H9 (cell line): ENCODE data around the gene SH3RF3. TPM values are rescaled to one million over a fixed set of nuclear protein-coding genes. Genes with fewer than 3 reads are reported as not detected.

ENCODE experiments used
- DNase-seq: peaks from one replicate; pipeline ENCODE4 v3.0.0-alpha.2; 2017
- H2AFZ ChIP-seq: one replicate; pipeline ENCODE4 v1.6.1; 2013; ENCODE audit warnings: mild to moderate bottlenecking, low read length, control low read depth, moderate library complexity
- H2AK5ac ChIP-seq: 2 replicates; pipeline ENCODE4 v1.6.1; 2013; ENCODE audit warnings: low read length, control low read depth, mixed read lengths; ENCODE audit not compliant: insufficient read length
- H2BK120ac ChIP-seq: one replicate; pipeline ENCODE4 v1.6.1; 2013; ENCODE audit warnings: low read depth, mild to moderate bottlenecking, low read length, control low read depth, inconsistent platforms; ENCODE audit not compliant: poor library complexity, severe bottlenecking
- H2BK12ac ChIP-seq: 2 replicates; pipeline ENCODE4 v1.6.1; 2013; ENCODE audit warnings: low read length, control low read depth, mixed read lengths, low read depth; ENCODE audit not compliant: insufficient read length
- H2BK15ac ChIP-seq: 2 replicates; pipeline ENCODE4 v1.6.1; 2013; ENCODE audit warnings: low read depth, low read length, control low read depth
- H2BK20ac ChIP-seq: one replicate; pipeline ENCODE4 v1.6.1; 2013; ENCODE audit warnings: low read depth, mild to moderate bottlenecking, low read length, control low read depth, inconsistent platforms; ENCODE audit not compliant: poor library complexity, severe bottlenecking
- H2BK5ac ChIP-seq: 2 replicates; pipeline ENCODE4 v1.6.1; 2013; ENCODE audit warnings: low read length, control low read depth, mixed read lengths; ENCODE audit not compliant: insufficient read length
- H3K14ac ChIP-seq: 2 replicates; pipeline ENCODE4 v1.6.1; 2013; ENCODE audit warnings: low read length, control low read depth; ENCODE audit not compliant: insufficient read depth
- H3K18ac ChIP-seq: 2 replicates; pipeline ENCODE4 v1.6.1; 2013; ENCODE audit warnings: low read depth, mild to moderate bottlenecking, mixed read lengths, low read length, control low read depth; ENCODE audit not compliant: insufficient read length
- H3K23ac ChIP-seq: 2 replicates; pipeline ENCODE4 v1.6.1; 2013; ENCODE audit warnings: low read length, control low read depth, mixed read lengths, low read depth; ENCODE audit not compliant: insufficient read length
- H3K23me2 ChIP-seq: 2 replicates; pipeline ENCODE4 v1.6.1; 2013; ENCODE audit warnings: low read depth, mild to moderate bottlenecking, mixed read lengths, low read length, control low read depth; ENCODE audit not compliant: insufficient read length, poor library complexity, severe bottlenecking
- H3K27ac ChIP-seq: 2 replicates; pipeline ENCODE4 v1.5.1; 2013; ENCODE audit warnings: low read length, control low read depth, mixed read lengths, low read depth; ENCODE audit not compliant: insufficient read length
- H3K27me3 ChIP-seq: 2 replicates; pipeline ENCODE4 v1.6.1; 2013; ENCODE audit warnings: low read length, control low read depth, inconsistent platforms; ENCODE audit not compliant: insufficient read depth
- H3K4ac ChIP-seq: 2 replicates; pipeline ENCODE4 v1.6.1; 2013; ENCODE audit warnings: low read depth, mild to moderate bottlenecking, control low read depth, inconsistent platforms, low read length, moderate library complexity
- H3K4me1 ChIP-seq: 2 replicates; pipeline ENCODE4 v1.6.1; 2013; ENCODE audit warnings: low read length, control low read depth, inconsistent platforms; ENCODE audit not compliant: insufficient read depth
- H3K4me2 ChIP-seq: 2 replicates; pipeline ENCODE4 v1.6.1; 2013; ENCODE audit warnings: low read length, control low read depth, mixed read lengths; ENCODE audit not compliant: insufficient read length, insufficient read depth
- H3K56ac ChIP-seq: 2 replicates; pipeline ENCODE4 v1.6.1; 2013; ENCODE audit warnings: low read depth, mild to moderate bottlenecking, mixed read lengths, low read length, control low read depth; ENCODE audit not compliant: insufficient read length
- H3K79me1 ChIP-seq: 2 replicates; pipeline ENCODE4 v1.6.1; 2013; ENCODE audit warnings: low read depth, mild to moderate bottlenecking, moderate library complexity, low read length, control low read depth, inconsistent platforms; ENCODE audit not compliant: insufficient read depth, poor library complexity, severe bottlenecking
- H3K79me2 ChIP-seq: 2 replicates; pipeline ENCODE4 v1.6.1; 2013; ENCODE audit warnings: low read length, control low read depth, inconsistent platforms; ENCODE audit not compliant: insufficient read depth
- H3K9ac ChIP-seq: 2 replicates; pipeline ENCODE4 v1.6.1; 2013; ENCODE audit warnings: low read length, control low read depth, mixed read lengths; ENCODE audit not compliant: insufficient read length; ENCODE audit errors: extremely low read depth
- H3K9me3 ChIP-seq: one replicate; pipeline ENCODE4 v1.6.1; 2013; ENCODE audit warnings: low read depth, low read length, inconsistent platforms; ENCODE audit not compliant: control insufficient read depth
- H3T11ph ChIP-seq: one replicate; pipeline ENCODE4 v1.6.1; 2013; ENCODE audit warnings: mild to moderate bottlenecking, low read length, control low read depth, inconsistent platforms
- H4K20me1 ChIP-seq: one replicate; pipeline ENCODE4 v1.6.1; 2013; ENCODE audit not compliant: control insufficient read depth, insufficient read length, insufficient read depth
- H4K5ac ChIP-seq: 2 replicates; pipeline ENCODE4 v1.6.1; 2013; ENCODE audit warnings: low read depth, mild to moderate bottlenecking, mixed read lengths, low read length, control low read depth; ENCODE audit not compliant: insufficient read length
- H4K8ac ChIP-seq: replicated peaks from 2 replicates; pipeline ENCODE4 v1.6.1; 2013; ENCODE audit warnings: low read length, control low read depth, mixed read lengths, low read depth; ENCODE audit not compliant: insufficient read length
- H4K91ac ChIP-seq: 2 replicates; pipeline ENCODE4 v1.6.1; 2013; ENCODE audit warnings: low read depth, mild to moderate bottlenecking, moderate library complexity, mixed read lengths, low read length, control low read depth; ENCODE audit not compliant: insufficient read length
- H3K27ac Mint-ChIP-seq, 3 experiments: 2 replicates in 2 of 3; 3 replicates in 1 of 3; pipeline ENCODE4 v1.8.0; 2020 to 2021; ENCODE audit warnings: mixed read lengths in 3 of 3, mild to moderate bottlenecking in 1 of 3, moderate library complexity in 1 of 3
- H3K27me3 Mint-ChIP-seq: 2 replicates; pipeline ENCODE4 v1.8.0; 2021; ENCODE audit warnings: low read depth, mild to moderate bottlenecking, moderate library complexity, mixed read lengths
- H3K36me3 Mint-ChIP-seq, 3 experiments: 2 replicates in 2 of 3; 3 replicates in 1 of 3; pipeline ENCODE4 v1.8.0; 2020 to 2021; ENCODE audit warnings: low read depth in 3 of 3, mixed read lengths in 3 of 3; ENCODE audit not compliant: insufficient read depth in 1 of 3
- H3K4me1 Mint-ChIP-seq, 2 experiments: 2 replicates each; pipeline ENCODE4 v1.8.0; 2020; ENCODE audit warnings: mixed read lengths in 2 of 2
- H3K4me3 Mint-ChIP-seq, 2 experiments: 2 replicates in 1 of 2; 3 replicates in 1 of 2; pipeline ENCODE4 v1.8.0; 2020 to 2021; ENCODE audit warnings: mild to moderate bottlenecking in 2 of 2, mixed read lengths in 2 of 2, moderate library complexity in 1 of 2
- H3K9me3 Mint-ChIP-seq, 2 experiments: 2 replicates in 1 of 2; 3 replicates in 1 of 2; pipeline ENCODE4 v1.8.0; 2020; ENCODE audit warnings: mild to moderate bottlenecking in 2 of 2, mixed read lengths in 2 of 2, moderate library complexity in 1 of 2
- WGBS: extraction: QIAGEN DNeasy Blood & Tissue Kit; methylation state at CpG from one replicate; pipeline ENCODE4 v1.1.7; 2013; ENCODE audit warnings: missing lambda C conversion rate, low lambda C conversion rate, mixed read lengths; ENCODE audit not compliant: insufficient read length; ENCODE audit errors: extremely low coverage; 5-methylcytosine and 5-hydroxymethylcytosine counted together
- total RNA-seq: library from RNA; stranded (reverse); gene quantifications from 2 replicates; pipeline ENCODE4 v1.2.1, GENCODE V29; 2021
- TF ChIP-seq, protein P1 (sequence below): fragments of 200-600 bp; sonication (generic); conservative IDR thresholded peaks from 3 replicates; pipeline ENCODE4 v1.8.0; 2021; ENCODE audit warnings: antibody characterized with exemption, mild to moderate bottlenecking

The SH3RF3 gene
- total RNA-seq, 1 experiment from 2014 or later: 0.46 TPM

DNA sequence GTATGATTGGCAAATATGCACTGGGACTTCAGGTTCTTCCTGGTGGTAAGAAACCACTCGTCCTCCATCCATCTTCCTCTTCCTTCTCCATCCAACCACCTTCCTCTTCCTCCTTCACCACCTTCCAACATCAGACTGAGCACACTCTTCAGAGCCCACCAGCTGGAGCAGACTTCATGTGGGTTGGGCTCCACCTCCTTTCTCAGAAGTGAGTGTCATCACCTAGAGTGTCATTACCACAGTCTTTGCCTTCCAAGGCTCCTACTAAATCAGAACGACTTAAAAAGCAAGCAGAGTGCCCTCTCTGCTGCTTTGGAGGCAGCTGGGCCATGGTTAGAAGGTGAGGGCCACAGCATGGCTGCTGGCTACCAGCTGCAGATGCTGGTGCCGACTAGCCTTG lies 171.6 kb downstream of the SH3RF3 start:
- Histone ChIP-seq H3K9me3 (no peaks in the 10 kb centered on the region), H3K4ac (no peak overlapping the region), H3K23me2 (no peaks in the 10 kb centered on the region), H3K4me2 (no peak overlapping the region), H3K27ac (no peak overlapping the region), H4K91ac (no peak overlapping the region), H3K79me2 (no peaks in the 10 kb centered on the region), H2BK15ac (no peak overlapping the region), H3T11ph (no peak overlapping the region), H3K79me1 (no peaks in the 10 kb centered on the region), H4K20me1 (no peaks in the 10 kb centered on the region), H3K23ac (no peak overlapping the region), H3K9ac (no peak overlapping the region), H2AK5ac (no peak overlapping the region), H2BK5ac (no peak overlapping the region), H4K5ac (no peak overlapping the region), H2BK12ac (no peak overlapping the region), H3K27me3 (no peaks in the 10 kb centered on the region), H2BK120ac (no peak overlapping the region), H3K56ac (no peak overlapping the region), H3K18ac (no peak overlapping the region), H2AFZ (no peak overlapping the region), H2BK20ac (no peak overlapping the region), H4K8ac (no peak overlapping the region), H3K4me1 (no peaks in the 10 kb centered on the region), H3K14ac (no peak overlapping the region)
- Mint-ChIP-seq H3K4me3 (no peak overlapping the region), H3K36me3 (no peaks in the 10 kb centered on the region; a peak in 1 of 7 replicates), H3K27ac (no peak overlapping the region), H3K9me3 (no peaks in the 10 kb centered on the region), H3K27me3 (peaks cover 2% of the 10 kb centered on the region; the same call in 1 of the 2 replicates), H3K4me1 (0 out of 4 replicates have a peak, but pooled peaks cover 0 to under 1% of the 10 kb centered on the region in 2 experiments)
- WGBS: no CpG with 5 or more reads among the region's 3 CpGs
- DNase-seq: no peak
- TF ChIP-seq, protein P1, sequence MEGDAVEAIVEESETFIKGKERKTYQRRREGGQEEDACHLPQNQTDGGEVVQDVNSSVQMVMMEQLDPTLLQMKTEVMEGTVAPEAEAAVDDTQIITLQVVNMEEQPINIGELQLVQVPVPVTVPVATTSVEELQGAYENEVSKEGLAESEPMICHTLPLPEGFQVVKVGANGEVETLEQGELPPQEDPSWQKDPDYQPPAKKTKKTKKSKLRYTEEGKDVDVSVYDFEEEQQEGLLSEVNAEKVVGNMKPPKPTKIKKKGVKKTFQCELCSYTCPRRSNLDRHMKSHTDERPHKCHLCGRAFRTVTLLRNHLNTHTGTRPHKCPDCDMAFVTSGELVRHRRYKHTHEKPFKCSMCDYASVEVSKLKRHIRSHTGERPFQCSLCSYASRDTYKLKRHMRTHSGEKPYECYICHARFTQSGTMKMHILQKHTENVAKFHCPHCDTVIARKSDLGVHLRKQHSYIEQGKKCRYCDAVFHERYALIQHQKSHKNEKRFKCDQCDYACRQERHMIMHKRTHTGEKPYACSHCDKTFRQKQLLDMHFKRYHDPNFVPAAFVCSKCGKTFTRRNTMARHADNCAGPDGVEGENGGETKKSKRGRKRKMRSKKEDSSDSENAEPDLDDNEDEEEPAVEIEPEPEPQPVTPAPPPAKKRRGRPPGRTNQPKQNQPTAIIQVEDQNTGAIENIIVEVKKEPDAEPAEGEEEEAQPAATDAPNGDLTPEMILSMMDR: no peak
